Esophagus (tissue), 2 donors: ENCODE results near the gene GRIK3. TPM values are rescaled to one million over a fixed set of nuclear protein-coding genes. Genes with fewer than 3 reads are reported as not detected.

Experiments
- H3K27ac ChIP-seq, 2 donors: one replicate each; pipeline ENCODE4 v1.5.1; 2013; ENCODE audit warnings: low read depth in 2 of 2, mild to moderate bottlenecking in 2 of 2, inconsistent platforms in 1 of 2, low read length in 1 of 2, moderate library complexity in 1 of 2
- H3K27me3 ChIP-seq, 2 donors: one replicate each; pipeline ENCODE4 v1.6.1; 2013; ENCODE audit warnings: low read length in 2 of 2, control low read depth in 1 of 2, mild to moderate bottlenecking in 1 of 2; ENCODE audit not compliant: insufficient read depth in 2 of 2, control insufficient read depth in 1 of 2
- H3K36me3 ChIP-seq, 2 donors: one replicate each; pipeline ENCODE4 v1.6.1; 2013; ENCODE audit warnings: low read length in 1 of 2; ENCODE audit not compliant: control insufficient read depth in 2 of 2, insufficient read depth in 2 of 2
- H3K4me1 ChIP-seq, 2 donors: one replicate each; pipeline ENCODE4 v1.6.1; 2013; ENCODE audit warnings: low read length in 1 of 2; ENCODE audit not compliant: control insufficient read depth in 2 of 2, insufficient read depth in 2 of 2
- H3K4me3 ChIP-seq, 2 donors: one replicate each; pipeline ENCODE4 v1.5.1; 2013; ENCODE audit warnings: low read length in 2 of 2, mild to moderate bottlenecking in 2 of 2, low read depth in 1 of 2, moderate library complexity in 1 of 2
- H3K9me3 ChIP-seq, 2 donors: one replicate each; pipeline ENCODE4 v1.6.1; 2013; ENCODE audit warnings: mild to moderate bottlenecking in 2 of 2, low read depth in 1 of 2, low read length in 1 of 2, moderate library complexity in 1 of 2; ENCODE audit not compliant: control insufficient read depth in 2 of 2, insufficient read depth in 1 of 2
- WGBS, 2 donors: extraction: QIAGEN DNeasy Blood & Tissue Kit; methylation state at CpG; one replicate each; pipeline ENCODE4 v1.1.7; 2013; 5-methylcytosine and 5-hydroxymethylcytosine counted together
- polyA plus RNA-seq, 2 donors: library from polyadenylated mRNA; stranded (reverse); fragments of 200-250 nt; gene quantifications; one replicate each; pipeline ENCODE4 v1.2.3, GENCODE V29; 2013
- donor health status: healthy with polysubstance abuse.
- donor health status: Bipolar disorder and iron deficiency.

Gene GRIK3
- polyA plus RNA-seq, 2 donors = 0.13 to 0.16 TPM

DNA sequence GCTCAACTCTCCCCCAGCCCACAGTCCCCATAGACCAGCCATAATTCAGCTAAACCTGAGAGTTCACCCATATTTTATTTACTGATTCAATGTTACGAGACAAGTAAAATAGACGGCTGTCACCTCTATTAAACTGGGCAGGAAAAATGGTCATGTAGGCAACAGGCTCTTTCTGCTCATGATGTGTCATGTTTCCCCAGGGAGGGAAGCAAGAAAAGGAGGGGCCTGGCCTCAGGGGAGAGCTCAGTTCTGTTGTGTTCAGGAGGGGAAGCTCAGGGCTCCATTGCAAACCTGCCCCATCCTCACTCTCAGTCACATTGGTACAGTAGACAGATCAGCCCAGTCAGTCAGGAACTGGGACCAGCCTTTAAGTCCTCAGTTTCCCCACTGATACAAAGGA, 12.8 kb downstream of the GRIK3 start:
- Histone ChIP-seq H3K9me3 (no peaks in the 10 kb centered on the region), H3K4me3 (no peak overlapping the region), H3K36me3 (no peaks in the 10 kb centered on the region), H3K4me1 (no peaks in the 10 kb centered on the region), H3K27me3 (no peaks in the 10 kb centered on the region), H3K27ac (no peak overlapping the region)
- 92% methylated on average over 2 of the region's 2 CpGs for WGBS, 2 donors

DNA sequence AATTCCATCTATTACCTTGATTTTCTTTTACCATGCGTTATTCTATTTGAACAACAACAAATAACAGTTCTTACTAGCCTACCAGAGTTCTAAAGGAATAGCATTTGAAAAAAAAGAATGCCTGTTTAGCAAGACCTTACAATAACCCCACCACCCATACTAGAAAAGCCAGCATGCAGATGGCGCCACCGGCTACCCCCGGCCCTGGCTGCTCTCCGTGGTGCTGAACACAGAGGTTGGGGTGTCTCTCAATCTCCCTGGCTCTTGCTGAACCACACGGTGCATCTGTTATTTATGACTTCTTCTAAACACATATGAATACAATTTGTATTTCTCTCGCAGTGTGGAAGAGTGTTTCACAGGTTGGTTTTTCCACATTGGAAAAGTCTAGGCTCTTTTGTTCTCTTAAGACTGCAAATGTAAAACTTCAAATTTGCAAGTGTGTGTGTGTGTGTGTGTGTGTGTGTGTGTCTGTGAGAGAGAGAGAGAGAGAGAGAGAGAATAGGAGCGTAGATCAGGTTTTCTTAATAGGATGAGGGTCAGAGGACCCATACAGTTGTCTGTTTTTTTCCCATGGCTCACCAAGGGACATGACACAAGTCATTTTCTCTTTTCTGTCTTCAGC, 13.6 kb downstream of the GRIK3 start:
- no peaks in the 10 kb centered on the region for H3K4me1 ChIP-seq
- no peaks in the 10 kb centered on the region for H3K36me3 ChIP-seq
- 18 to 19% methylated on average over 8 of the region's 8 CpGs for WGBS, 2 donors
- H3K9me3 ChIP-seq = no peaks in the 10 kb centered on the region
- no peak overlapping the region for H3K4me3 ChIP-seq
- no peaks in the 10 kb centered on the region for H3K27me3 ChIP-seq
- H3K27ac ChIP-seq = no peak overlapping the region

DNA sequence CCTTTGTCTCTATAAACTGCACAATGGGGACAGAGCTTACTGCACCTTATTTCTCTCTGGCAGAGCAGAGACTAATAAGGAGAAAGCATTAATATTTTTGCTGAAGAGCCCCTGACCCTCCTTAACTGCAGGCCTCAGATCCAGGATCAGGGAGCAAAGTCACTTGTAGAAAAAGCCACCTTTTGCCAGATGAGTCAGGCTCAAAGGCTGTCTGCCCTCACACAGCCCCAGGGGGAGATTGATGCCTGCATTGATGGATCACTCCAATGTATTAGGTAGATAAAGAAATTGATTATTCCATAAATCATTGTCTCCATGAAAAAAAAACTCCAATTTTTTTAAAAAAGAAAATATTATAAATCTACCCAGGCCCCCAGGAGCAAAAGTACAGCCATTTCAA, 15.8 kb downstream of the GRIK3 start:
- no peaks in the 10 kb centered on the region for H3K36me3 ChIP-seq
- H3K27ac ChIP-seq = no peak overlapping the region
- H3K4me1 ChIP-seq = no peaks in the 10 kb centered on the region
- H3K9me3 ChIP-seq = no peaks in the 10 kb centered on the region
- no peaks in the 10 kb centered on the region for H3K27me3 ChIP-seq
- no peak overlapping the region for H3K4me3 ChIP-seq

DNA sequence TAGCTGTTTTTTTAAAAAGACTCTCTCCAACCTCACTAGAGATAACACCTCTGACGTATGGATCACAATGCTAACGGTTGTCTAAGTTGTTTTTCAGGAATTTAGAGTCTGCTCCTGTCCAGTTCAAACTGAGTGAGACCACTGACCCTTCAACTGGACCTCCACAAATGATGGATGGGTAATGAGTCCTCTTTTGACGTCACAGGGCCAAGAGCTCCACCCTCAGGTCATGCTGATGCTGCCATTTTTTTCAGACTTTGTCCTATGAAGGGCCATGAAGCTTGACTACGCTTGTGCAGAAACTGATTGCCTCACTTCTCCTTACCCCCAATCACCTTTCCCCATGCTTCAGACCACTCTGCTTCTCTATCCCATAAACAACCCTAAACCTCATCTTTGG, 16.6 kb downstream of the GRIK3 start:
- H3K27ac ChIP-seq = no peak overlapping the region
- WGBS, 2 donors = 42 to 50% methylated on average over 4 of the region's 4 CpGs
- no peaks in the 10 kb centered on the region for H3K27me3 ChIP-seq
- H3K4me3 ChIP-seq = no peak overlapping the region
- no peaks in the 10 kb centered on the region for H3K36me3 ChIP-seq
- no peaks in the 10 kb centered on the region for H3K4me1 ChIP-seq
- no peaks in the 10 kb centered on the region for H3K9me3 ChIP-seq

DNA sequence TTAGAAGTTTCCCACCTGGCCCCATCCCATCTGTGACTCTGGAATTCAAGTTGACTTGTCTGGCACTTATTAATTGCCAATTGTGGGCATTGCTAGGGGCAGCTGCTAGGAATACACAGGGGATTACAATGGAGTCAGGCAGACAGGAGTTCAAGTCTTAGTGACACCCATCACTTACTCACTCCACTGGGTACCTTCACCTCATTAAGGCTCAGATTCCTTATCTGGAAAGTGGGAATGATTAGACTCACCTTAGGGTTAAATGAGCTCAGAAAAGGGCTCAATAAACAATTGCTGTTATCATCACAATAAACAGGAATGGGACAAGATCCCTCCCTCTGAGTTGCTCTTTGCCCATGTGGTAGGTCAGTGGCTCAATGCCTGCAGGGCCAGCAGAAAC, 18.2 kb downstream of the GRIK3 start:
- Histone ChIP-seq H3K27me3 (no peaks in the 10 kb centered on the region), H3K27ac (no peak overlapping the region), H3K36me3 (no peaks in the 10 kb centered on the region), H3K9me3 (no peaks in the 10 kb centered on the region), H3K4me3 (no peak overlapping the region), H3K4me1 (no peaks in the 10 kb centered on the region)

DNA sequence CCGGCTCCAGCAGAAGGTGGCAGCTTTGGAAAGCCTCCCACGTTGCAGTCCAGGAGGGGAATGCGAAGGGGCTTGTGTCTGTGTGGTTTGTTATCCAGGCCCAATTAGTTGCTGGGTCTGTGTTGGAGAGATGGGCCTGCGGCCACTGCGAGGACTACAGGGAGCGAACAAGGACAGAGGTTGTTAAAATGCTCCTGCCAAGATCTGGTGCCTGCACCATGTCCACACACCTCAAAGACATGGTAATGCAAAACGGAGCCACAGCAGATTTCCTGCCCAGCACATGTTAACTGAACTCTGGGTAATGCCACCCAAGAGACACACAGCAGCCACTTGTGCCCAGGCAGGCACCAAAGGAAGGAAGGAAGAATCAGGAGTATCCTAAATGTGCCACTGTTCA, 18.6 kb downstream of the GRIK3 start:
- Histone ChIP-seq H3K9me3 (no peaks in the 10 kb centered on the region), H3K27ac (no peak overlapping the region), H3K4me3 (no peak overlapping the region), H3K36me3 (no peaks in the 10 kb centered on the region), H3K27me3 (no peaks in the 10 kb centered on the region), H3K4me1 (no peaks in the 10 kb centered on the region)
- WGBS, 2 donors = 76 to 79% methylated on average over 7 of the region's 7 CpGs

DNA sequence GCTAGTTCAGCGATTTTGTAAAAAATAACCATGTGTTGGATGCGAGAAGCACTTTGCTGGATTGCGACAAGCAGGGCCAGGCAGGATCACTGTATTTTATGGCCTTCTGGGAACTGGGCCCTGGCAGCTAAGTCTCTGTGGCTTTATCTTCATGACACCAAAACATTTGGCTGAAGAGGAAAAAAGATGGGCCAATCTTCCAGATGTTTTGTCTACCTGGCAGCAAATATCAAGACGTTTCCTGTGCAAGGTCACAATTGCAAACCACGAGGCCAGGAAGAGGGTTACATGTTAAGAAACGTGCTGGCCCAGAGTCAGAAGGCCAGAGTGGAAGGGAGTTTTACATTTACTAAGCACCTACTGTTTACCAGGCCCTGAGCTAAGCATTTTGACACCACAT, 22.1 kb downstream of the GRIK3 start:
- Histone ChIP-seq H3K4me3 (no peak overlapping the region), H3K9me3 (no peaks in the 10 kb centered on the region), H3K4me1 (no peaks in the 10 kb centered on the region), H3K36me3 (no peaks in the 10 kb centered on the region), H3K27me3 (no peaks in the 10 kb centered on the region), H3K27ac (no peak overlapping the region)
- WGBS, 2 donors = 52 to 56% methylated on average over 6 of the region's 6 CpGs

DNA sequence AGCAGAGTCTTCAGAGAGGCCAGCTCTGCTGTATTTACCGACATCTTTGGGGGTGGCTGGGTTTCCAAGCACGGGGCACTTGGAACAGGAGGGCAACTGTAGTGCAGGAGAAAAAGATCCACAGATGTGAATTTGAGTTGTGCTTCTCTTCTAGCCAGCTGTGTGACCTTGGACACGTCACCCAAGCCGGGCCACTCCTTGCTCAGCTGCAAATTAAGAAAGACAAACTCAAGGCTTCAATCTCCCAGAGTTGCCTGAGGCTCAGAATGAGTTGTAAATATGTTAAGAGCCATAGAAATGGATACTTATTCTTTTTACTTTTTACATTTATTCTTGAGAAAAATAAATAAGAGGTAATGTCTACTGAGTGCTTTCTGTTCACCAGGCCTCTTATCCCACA, 24.3 kb downstream of the GRIK3 start:
- 51 to 53% methylated on average over 4 of the region's 4 CpGs for whole genome bisulfite sequencing, 2 donors
- Histone ChIP-seq H3K9me3 (no peaks in the 10 kb centered on the region), H3K4me1 (no peaks in the 10 kb centered on the region), H3K27ac (no peak overlapping the region), H3K4me3 (no peak overlapping the region), H3K36me3 (no peaks in the 10 kb centered on the region), H3K27me3 (no peaks in the 10 kb centered on the region)

DNA sequence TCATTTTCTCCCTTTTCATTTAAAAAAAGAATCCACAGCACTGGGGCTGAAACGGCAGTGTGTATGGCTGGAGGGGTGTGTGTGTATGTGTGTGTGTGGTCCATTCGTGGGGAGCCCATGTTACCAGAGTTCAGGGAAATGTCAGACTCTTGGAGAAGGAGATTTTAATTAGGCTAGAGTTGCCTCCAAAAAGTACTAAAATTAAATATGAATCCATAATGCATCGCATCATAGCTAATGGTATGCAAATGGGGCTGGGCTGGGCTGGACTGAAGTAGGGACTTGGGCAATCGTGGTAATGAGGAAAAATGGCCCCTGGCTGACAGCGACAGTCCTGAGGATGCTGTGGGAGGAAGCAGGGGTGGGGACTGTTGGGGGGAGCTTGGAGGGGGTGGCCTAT, 24.8 kb downstream of the GRIK3 start:
- Histone ChIP-seq H3K27ac (no peak overlapping the region), H3K36me3 (no peaks in the 10 kb centered on the region), H3K4me1 (no peaks in the 10 kb centered on the region), H3K9me3 (no peaks in the 10 kb centered on the region), H3K27me3 (no peaks in the 10 kb centered on the region), H3K4me3 (no peak overlapping the region)
- WGBS, 2 donors = 36 to 41% methylated on average over 5 of the region's 5 CpGs

DNA sequence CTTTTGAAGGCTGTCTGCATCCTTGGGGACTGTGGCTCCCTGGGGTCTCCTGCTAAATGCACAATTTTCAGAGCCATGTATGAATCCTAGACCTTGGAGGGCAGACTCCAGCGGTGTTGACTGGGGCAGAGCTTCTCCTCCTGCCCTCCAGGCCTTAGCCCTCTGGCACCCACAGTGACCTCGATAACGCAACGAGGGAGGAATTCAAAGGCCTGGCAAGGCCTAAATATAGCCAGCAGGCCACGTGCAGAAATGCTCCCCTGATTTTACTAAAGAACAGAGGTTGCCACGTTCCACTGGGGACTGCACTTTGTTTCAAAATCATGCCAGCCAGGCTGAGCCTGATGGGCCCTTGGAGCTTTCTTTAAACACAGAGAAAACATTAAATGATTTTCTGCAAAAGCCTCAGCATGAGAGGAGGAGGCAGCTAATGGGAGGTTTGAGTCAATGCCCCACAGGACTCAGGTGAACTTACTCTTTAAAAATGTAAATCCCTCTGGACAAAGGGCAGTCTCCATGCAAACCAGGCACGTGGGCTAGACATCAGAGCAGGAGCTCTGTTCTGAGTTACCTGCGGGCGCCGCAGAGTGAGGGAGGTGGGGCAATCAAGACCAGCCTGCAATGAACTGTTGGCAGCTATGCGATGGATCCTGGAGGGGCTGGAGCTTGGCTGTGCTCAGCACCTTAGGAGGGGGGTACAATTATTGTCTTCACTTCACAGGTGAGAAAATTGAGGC, 28.0 kb downstream of the GRIK3 start:
- Histone ChIP-seq H3K4me3 (no peak overlapping the region), H3K4me1 (no peaks in the 10 kb centered on the region), H3K9me3 (no peaks in the 10 kb centered on the region), H3K36me3 (no peaks in the 10 kb centered on the region), H3K27ac (no peak overlapping the region), H3K27me3 (no peaks in the 10 kb centered on the region)
- WGBS, 2 donors = 56 to 61% methylated on average over 11 of the region's 11 CpGs
